Motor neuron (in vitro differentiated cells): ENCODE results near the gene SLC41A1. TPM values are rescaled to one million over a fixed set of nuclear protein-coding genes. Genes with fewer than 3 reads are reported as not detected.
"Not testable (repeated sequence)": the region's sequence is repeated elsewhere in the genome, so short reads cannot be mapped to it uniquely, and the experiment has no call there.

Experiments used
- ATAC-seq, 8 experiments: fragments of 200-7000 bp; cut with Tn5 transposase; replicated peaks in 6 of 8; 2 replicates each; pipeline ENCODE4 v1.8.0; 2021; ENCODE audit warnings: mild to moderate bottlenecking in 8 of 8, moderate library complexity in 8 of 8
- H3K27ac ChIP-seq, 2 donors: fragments of 250-450 bp; sonication (Bioruptor Pico); 2 replicates each; pipeline ENCODE4 v1.9.0; 2021; ENCODE audit warnings: antibody characterized with exemption in 2 of 2, mild to moderate bottlenecking in 2 of 2, moderate library complexity in 1 of 2
- H3K4me1 ChIP-seq, 2 donors: fragments of 250-450 bp; sonication (Bioruptor Pico); replicated peaks in 1 of 2; 2 replicates each; pipeline ENCODE4 v1.6.1; 2021; ENCODE audit warnings: antibody characterized with exemption in 2 of 2, mild to moderate bottlenecking in 2 of 2, moderate library complexity in 1 of 2
- H3K4me3 ChIP-seq, 5 donors: fragments of 250-450 bp; sonication (Bioruptor Pico); 2 replicates each; pipeline ENCODE4 v1.9.0; 2021; ENCODE audit warnings: antibody characterized with exemption in 5 of 5, mild to moderate bottlenecking in 5 of 5, moderate library complexity in 4 of 5
- WGBS, 10 experiments: fragments of 450-650 bp; shearing (Covaris generic); methylation state at CpG; one replicate each; pipeline ENCODE4 v1.0.0; 2022; 5-methylcytosine and 5-hydroxymethylcytosine counted together
- in situ Hi-C, 9 experiments: fragments of 400-800 bp; cut with MboI; loops; one replicate each; pipeline ENCODE4 v1.15.0; 2021; ENCODE audit warnings: low sequenced_read_pairs in 9 of 9, low pct_unique_long_range_greater_than_20kb in 2 of 9; ENCODE audit not compliant: unreplicated experiment in 9 of 9
- total RNA-seq, 8 experiments: library from RNA; unstranded; fragments of 300-600 nt; gene quantifications; 2 replicates each; pipeline versions ENCODE4 v1.2.3 to v1.2.4, GENCODE V29; 2022

Gene SLC41A1
- total RNA-seq: 10 to 100 TPM in 6 of 8 experiments, 1 to 10 TPM in 2; 9.1 to 72.4 (median 16.0) TPM

DNA sequence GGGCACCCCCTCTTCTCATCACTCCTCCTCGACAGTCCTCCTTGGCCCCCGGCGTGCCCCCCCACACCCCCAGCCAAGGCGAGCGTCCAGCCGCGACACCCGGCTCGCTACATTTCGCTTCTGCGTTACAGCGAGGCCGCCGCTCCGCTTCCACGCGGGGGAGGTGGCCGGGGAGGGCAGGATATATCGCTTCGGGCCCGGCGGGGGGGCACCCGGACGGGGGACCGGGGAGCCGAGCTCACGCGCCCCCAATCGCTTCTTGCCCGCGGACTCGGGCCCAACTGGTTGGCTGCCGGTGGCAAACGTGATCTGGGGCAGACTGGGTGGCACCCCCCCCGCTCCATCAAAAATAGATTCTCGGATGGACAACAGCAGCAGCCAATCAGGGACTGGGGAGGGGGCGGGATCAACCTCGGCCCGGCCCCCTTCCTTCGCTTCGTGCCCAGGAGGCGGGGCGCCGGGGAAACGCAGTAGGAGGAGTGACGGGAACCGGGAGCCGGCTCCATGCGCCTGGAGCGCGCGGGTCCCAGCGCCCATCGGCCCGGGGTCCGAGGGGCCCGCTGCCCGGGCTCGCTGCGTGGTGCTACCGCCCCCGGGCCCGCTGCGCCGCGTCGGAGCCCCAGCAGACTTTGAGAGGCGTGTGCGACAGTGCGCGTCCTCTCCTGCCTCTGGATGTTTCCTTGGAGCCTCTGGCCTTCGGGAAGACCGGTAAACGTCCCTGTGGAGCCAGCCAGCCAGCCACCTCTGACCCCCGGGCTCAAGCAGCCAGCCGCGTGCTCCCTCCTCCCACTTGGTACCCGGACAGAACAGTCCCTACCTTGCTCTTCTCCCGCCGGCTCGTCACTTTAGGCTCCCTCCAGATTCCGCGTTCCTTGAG lies at the start of gene SLC41A1:
Gene SLC41A1, minus strand, starts transcription at position 321 of the 877 bp plus-strand sequence. CDS start 2,757 bp downstream, outside the sequence.
- WGBS, 10 experiments: 0 to 2% (median 0%) methylated on average over 1 to 16 of the region's 83 CpGs; no CpG with 5 or more reads in 4 of the 10 experiments
- Histone ChIP-seq H3K4me1 (peaks cover 16 to 27% of the 10 kb centered on the region in 2 donors), H3K4me3 (peak within 1 kb of the TSS; percentile 82 to 94 (median 83)), H3K27ac (peak within 1 kb of the TSS; percentile 59 to 68)
- ATAC-seq: peak; percentile 87 to 93 (median 90)
- in situ Hi-C loops: no loop called here

DNA sequence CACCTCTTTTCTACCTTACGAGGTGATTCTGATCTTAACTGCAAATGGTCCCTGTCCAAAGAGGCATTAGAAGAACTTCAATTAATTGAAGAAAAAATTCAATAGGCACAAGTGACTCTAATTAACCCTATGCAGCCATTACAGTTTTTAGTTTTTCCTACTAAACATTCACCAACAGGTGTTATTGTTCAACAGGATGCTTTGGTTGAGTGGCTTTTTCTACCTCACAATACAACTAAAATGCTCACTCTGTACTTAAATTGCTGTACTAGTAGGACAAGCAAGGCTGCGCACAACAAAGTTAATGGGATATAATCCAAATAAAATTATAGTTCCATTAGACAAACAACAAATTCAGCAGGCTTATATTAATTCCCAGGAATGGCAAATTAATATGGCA lies 48.5 kb upstream of the SLC41A1 start:
- 0 to 100% (median 90%) methylated on average over 1 to 2 of the region's 2 CpGs; no CpG with 5 or more reads in 1 of the 10 experiments for WGBS, 10 experiments
- in situ Hi-C loops: no loop called here
- Histone ChIP-seq H3K27ac (no peak overlapping the region), H3K4me3 (no peak overlapping the region), H3K4me1 (no peaks in the 10 kb centered on the region)
- no peak for ATAC-seq

DNA sequence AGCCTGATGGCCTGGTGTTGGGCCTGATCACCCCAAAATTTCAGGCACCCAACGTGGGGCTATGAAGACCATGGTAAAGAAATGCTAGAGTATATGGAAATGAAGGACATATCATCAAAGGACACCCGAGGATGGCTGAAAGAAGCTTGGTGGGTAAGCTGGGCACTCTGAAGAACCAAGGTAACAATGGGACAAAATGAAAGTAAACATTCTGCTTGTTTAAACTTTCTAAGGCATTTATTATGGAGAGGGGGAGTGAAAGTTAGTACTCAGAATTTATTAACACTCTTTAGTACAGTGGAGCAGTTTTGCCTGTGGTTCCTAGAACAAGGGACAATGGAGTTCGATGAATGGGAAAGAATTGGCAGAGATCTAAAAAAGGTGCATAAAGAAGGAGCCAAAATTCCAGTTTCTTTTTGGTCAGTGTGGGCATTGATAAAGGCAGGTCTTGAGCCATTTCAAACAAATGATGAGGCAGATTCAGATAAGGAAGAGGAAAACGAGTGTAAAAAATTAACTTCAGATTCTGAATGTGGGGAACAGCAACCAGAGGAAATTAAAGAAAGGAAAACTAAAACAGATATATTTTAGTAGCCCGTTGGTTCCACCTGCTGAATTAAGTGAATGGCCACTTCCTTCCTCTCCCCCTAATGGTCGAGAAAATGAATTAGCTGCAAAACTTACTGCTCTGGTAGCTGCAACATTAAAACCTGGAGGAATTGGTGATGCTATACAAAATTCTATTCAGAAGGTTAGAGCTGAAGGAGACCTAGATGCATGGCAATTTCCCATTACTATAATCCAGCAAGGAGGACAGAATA lies 45.4 kb upstream of the SLC41A1 start:
- H3K4me1 ChIP-seq: no peaks in the 10 kb centered on the region
- WGBS, 10 experiments: 15 to 81% (median 50%) methylated on average over 3 to 6 of the region's 6 CpGs
- no peak overlapping the region for H3K27ac ChIP-seq
- H3K4me3 ChIP-seq: no peak overlapping the region
- ATAC-seq: no peak
- in situ Hi-C loops: no loop called here

DNA sequence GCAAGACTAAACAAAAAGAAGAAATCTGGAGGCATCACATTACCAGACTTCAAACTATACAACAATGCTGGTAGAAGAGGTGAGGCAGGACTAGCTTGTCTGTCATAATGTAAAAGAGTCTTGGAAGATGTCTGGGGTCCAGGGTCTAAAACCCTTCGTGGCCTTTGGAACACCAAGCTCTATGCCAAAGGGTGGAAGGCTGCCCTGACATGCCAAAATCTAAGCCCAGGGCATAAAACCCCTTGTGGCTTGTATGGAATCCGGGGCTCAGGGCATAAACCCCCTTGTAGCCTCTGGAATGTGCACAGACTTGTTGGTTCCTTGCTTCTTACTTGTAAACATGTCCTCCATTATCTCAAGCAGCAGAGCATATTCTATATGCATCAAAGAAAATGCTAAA lies 44.5 kb upstream of the SLC41A1 start:
- H3K4me1 ChIP-seq, H3K27ac ChIP-seq, H3K4me3 ChIP-seq, ATAC-seq, in situ Hi-C loops: not testable (repeated sequence)
- WGBS, 10 experiments: 0 to 100% (median 50%) methylated on average over 1 to 2 of the region's 2 CpGs; no CpG with 5 or more reads in 2 of the 10 experiments

DNA sequence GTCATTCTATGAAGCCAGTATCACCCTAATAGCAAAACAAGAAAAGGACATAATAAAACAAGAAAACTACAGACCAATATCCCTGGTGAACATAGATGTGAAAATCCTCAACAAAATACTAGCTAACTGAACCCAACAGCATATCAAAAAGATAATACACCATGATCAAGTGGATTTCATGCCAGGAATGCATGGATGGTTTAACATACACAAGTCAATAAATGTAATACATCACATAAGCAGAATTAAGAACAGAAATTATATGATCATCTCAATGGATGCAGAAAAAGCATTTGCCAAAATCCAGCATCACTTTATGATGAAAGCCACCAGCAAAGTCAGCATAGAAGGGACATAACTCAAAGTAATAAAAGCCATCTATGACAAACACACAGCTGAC lies 43.4 kb upstream of the SLC41A1 start:
- H3K27ac ChIP-seq: no peak overlapping the region
- no peak overlapping the region for H3K4me3 ChIP-seq
- in situ Hi-C loops: no loop called here
- ATAC-seq: no peak
- H3K4me1 ChIP-seq: no peaks in the 10 kb centered on the region

DNA sequence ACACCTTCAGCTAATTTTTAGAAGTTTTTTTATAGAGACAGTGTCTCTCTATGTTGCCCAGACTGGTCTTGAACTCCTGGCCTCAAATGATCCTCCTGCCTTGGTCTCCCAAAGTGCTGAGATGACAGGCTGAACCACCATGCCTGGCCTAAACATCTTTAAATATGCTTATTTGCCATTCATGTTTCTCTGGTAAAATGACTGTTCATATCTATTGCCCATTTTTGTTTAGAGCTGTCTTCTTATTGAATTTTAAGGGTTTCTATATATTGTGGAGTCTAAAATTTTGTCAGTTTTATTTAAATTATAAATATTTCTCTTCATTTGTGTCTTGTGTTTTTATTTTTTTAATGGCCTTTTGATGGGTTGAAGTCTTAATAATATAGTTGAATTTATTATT lies 40.0 kb upstream of the SLC41A1 start:
- in situ Hi-C loops: no loop called here
- Histone ChIP-seq H3K4me1 (peaks cover 0 to 4% of the 10 kb centered on the region in 2 donors), H3K4me3 (no peak overlapping the region), H3K27ac (no peak overlapping the region)
- no peak for ATAC-seq

DNA sequence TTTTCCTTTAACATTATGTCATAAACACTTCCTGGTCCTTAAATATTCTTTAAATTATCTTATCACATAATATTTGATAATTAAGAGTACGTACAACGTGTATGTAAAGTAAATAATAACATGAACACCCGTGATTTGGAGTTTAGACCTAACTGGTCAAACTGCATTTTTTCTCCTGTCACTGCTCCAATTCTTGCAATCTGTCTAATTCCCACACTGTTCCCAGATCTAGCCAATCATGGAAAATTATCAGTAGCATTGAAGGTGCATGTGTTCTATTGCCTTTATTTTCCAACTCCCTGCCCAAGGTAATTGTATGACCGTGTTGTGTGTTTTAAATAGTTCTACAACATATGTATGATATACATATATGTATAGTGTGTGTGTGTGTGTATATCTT lies 39.0 kb upstream of the SLC41A1 start:
- Histone ChIP-seq H3K4me3 (no peak overlapping the region), H3K4me1 (peaks cover 0 to 4% of the 10 kb centered on the region in 2 donors), H3K27ac (no peak overlapping the region)
- in situ Hi-C loops: no loop called here
- no peak for ATAC-seq
- WGBS, 10 experiments: 20 to 93% (median 76%) methylated on average over 2 to 4 of the region's 4 CpGs; no CpG with 5 or more reads in 1 of the 10 experiments

DNA sequence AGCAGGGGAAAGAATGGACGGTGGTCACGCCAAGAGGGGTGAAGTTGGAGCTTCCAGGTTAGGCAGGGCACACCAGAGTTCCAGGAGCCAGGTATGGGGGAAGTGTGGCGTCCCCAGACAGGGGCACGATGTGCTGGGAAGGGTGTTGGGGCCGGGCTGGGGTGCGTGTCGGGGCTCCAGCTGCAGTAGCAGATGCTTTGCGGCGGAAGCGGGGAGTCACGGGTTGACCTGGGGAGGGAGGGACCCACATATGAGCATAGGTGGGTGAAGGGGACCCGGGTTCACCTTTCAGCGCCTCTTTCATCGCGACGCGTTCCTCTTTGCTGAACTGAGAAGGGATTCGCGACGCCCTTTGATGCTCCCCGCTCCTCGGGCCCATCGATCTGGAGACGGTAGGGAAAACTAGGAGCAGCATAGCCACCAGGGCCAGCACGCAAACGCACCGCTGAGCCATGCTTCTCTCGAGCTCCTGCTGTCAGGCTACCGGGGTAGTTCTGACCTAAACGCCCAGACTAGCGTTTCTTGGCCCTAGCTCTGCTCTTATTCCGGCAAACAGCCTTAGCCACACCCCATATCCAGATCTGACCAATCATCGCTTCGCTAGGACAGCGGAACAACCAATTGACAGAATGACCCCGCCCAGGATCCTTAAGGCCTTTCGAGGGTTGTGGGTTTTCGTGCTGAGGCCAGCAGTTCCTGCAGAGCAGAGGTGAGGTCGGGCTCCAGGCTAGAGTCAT lies 36.8 kb upstream of the SLC41A1 start, which contains the start of gene PM20D1:
Gene PM20D1, minus strand, starts transcription at position 514 of the 737 bp plus-strand sequence. Its CDS starts 60 bp downstream, at position 454.
- in situ Hi-C loops: no loop called here
- 0 to 95% (median 40%) methylated on average over 1 to 31 of the region's 39 CpGs; no CpG with 5 or more reads in 1 of the 10 experiments for WGBS, 10 experiments
- Histone ChIP-seq H3K4me1 (peaks cover 0 to 4% of the 10 kb centered on the region in 2 donors), H3K4me3 (peak within 1 kb of the TSS in 1 of 5 donors; percentile 21), H3K27ac (no peak within 1 kb of the TSS)
- ATAC-seq: peak in 6 of 8 experiments; percentile 71 to 99 (median 98)

DNA sequence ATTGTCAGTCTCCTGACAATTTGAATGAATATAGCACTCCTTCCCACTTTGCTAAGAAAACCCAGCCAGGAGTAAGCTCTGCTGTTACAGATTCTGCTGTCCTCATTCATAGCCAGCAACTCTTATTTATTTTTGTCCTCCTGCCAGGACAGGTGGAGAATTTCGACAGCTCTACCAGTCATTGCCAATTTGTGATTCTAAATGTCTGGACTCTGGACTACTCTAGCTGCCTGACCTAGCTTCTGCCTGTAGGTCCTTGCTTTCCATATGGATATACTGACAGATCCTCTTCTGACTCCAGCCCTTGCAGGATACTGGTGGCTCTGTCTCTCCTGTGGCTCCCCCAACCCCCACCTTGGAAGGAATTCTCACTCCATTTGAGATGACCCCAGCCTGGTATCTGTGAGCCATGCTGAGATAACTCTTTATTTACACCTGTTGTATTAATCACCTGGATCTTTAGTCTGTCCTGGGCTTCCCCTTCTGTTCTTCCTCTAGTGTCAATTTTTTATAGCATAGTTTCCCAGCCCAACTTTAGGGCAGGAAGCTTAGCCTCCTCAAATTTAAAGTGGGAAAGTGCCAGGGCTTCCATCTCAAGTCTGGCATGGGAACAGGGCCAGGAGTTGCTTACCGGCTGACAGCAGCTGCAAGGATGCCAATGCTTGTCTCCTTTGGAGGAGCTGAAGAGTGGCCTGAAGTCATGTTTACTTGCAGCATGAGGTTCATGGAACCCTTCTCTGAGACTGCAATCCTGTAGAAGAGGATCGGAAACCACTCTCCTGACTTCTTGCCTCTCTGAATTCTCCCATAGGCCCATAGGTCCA lies 30.2 kb upstream of the SLC41A1 start:
- Histone ChIP-seq H3K4me1 (no peaks in the 10 kb centered on the region), H3K4me3 (no peak overlapping the region), H3K27ac (no peak overlapping the region)
- 0 to 100% (median 69%) methylated on average over 1 to 3 of the region's 3 CpGs; no CpG with 5 or more reads in 3 of the 10 experiments for WGBS, 10 experiments
- in situ Hi-C loops: no loop called here
- no peak for ATAC-seq

DNA sequence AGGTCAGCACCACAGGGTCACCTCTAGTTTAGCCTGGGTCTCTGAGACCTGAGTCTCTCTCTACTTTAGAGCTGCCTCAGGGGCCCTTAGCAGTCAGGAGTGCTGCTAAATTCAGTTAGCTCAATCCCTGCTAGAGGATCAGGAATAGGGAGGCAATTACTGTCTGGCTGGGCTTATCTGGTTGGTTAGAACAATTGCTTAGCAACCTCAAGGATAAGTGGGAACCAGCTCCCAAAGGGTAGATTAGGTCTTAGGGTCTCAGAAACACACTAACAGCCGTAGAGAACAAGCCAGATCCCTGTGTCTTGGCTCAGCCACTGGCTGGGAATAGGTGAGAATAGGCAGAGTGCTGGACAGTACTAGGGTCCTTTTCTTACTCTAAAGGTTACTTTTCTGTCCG lies 29.2 kb upstream of the SLC41A1 start:
- Histone ChIP-seq H3K4me3 (no peak overlapping the region), H3K27ac (no peak overlapping the region), H3K4me1 (no peaks in the 10 kb centered on the region)
- in situ Hi-C loops: no loop called here
- ATAC-seq: no peak
- WGBS, 10 experiments: 67 to 90% (median 78%) methylated on average over 1 to 2 of the region's 2 CpGs; no CpG with 5 or more reads in 4 of the 10 experiments

DNA sequence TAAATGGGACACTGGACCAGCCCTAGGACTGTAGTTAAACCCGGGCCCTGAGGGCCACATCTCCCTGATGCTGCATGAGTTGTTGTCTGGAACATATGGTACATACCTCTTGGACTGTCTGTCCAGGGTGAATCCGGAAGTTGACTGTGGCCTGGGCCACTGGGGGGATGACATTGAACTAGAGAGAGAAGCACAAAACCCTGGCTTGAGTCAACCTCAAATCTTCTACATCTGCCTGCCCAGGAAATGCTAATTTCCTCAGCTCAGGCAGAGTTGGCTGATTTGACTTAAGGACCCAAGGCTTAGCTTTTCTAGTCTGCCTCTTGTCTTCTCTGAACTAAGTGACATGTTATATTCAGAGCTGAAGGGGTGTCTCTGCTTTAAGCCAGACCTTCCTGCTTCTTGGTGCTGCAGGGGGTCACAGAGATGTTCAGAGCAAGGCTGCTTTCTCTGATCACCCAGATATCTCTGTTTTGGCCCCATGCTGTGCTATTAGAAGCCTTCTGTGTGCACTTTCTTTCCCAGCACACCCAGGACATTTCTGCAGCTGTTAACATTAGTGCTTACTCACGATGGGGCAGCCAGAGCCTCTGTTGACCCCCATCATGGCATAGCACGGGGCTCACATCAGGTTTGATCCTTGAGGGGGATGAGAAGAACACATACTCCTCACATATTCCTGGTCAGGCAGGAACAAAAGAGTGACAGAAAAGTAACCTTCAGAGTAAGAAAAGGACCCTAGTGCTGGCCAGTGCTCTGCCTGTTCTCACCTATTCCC lies 27.3 kb upstream of the SLC41A1 start:
- in situ Hi-C loops: no loop called here
- 33 to 93% (median 63%) methylated on average over 2 to 4 of the region's 4 CpGs; no CpG with 5 or more reads in 4 of the 10 experiments for WGBS, 10 experiments
- H3K27ac ChIP-seq: no peak overlapping the region

More for the DNA sequence above, 27.3 kb upstream of the SLC41A1 start:
- Histone ChIP-seq H3K4me3 (no peak overlapping the region), H3K4me1 (no peaks in the 10 kb centered on the region)
- ATAC-seq: peak in 2 of 8 experiments; percentile 36 to 40
